Keratinocyte (primary cell): Measurements from ENCODE around the gene WWC1.

Experiments
- CTCF ChIP-seq, 3 experiments: IDR thresholded peaks in 1 of 3; conservative IDR thresholded peaks in 1 of 3; optimal IDR thresholded peaks in 1 of 3; 2 replicates in 2 of 3; 3 replicates in 1 of 3; pipeline versions ENCODE3 to v1.5.1; 2011; ENCODE audit warnings: low read length in 3 of 3, mild to moderate bottlenecking in 3 of 3, moderate library complexity in 2 of 3, control low read depth in 1 of 3, inconsistent platforms in 1 of 3; ENCODE audit not compliant: insufficient read depth in 2 of 3; ENCODE audit errors: extremely low read depth in 1 of 3
- EZH2 ChIP-seq: IDR thresholded peaks from one replicate; pipeline ENCODE4 v1.6.1; 2012; ENCODE audit warnings: inconsistent platforms, mild to moderate bottlenecking, low read length, moderate library complexity

DNA sequence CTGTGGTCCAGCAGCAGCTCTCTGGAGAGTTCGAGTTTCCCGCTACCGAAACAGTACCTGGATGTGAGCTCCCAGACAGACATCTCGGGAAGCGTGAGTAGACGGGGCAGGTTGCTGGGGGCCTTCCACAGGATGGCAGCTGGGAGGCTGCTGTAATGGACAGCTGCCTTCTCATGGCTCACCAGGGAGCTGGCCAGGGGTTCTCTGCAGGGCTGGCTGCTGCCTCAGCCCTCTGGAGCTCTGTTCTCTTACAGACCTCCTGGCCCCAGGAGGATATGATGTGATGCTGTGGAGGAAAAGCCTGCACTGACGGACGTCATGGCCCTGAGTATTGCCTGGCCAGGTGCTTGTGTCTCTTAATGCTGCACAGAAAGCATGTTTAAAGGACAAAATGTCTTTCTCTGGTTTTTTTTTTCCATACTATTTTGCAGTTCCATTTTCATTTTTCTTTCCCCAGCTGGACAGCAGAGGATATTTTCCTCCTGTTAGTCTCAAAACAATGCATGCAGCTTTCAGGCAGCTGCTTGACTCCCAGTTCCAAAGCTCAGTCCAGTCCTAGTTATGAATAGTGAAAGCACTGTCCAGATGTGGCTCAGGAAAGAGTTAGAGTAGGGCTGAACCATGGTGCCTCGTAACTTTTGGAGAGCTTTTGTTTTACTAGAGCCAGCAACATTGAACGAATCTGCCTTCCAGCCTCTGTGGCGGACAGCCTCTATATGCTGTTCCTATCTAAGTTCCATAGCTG lies 117.3 kb downstream of the WWC1 start:
- TF ChIP-seq CTCF (optimal IDR thresholded peaks at IDR 0.05 in 1 of 3, IDR thresholded peaks at IDR 0.05 in 1 of 3, conservative IDR thresholded peaks at IDR 0.05 in 1 of 3; ENCODE audit: extremely low read depth in 1 of 3, insufficient read depth in 2 of 3, low read length in 3 of 3) (no peak), EZH2 (no peak)
